ENCODE data around the gene CABLES1.
"Not testable (repeated sequence)": the region's sequence is repeated elsewhere in the genome, so short reads cannot be mapped to it uniquely, and the experiment has no call there.

CABLES1 gene

GRCh38 chr18:23103449-23103848 lies 31.8 kb upstream of the CABLES1 start:
- no peaks in the 10 kb centered on the region for H3K9me3 Mint-ChIP-seq
- no peaks in the 10 kb centered on the region for H3K36me3 Mint-ChIP-seq
- H3K4me1 Mint-ChIP-seq = no peaks in the 10 kb centered on the region
- H3K4me3 Mint-ChIP-seq = no peak overlapping the region
- peaks cover 16% of the 10 kb centered on the region for H3K27me3 Mint-ChIP-seq
- CTCF ChIA-PET = interaction anchor here (1.1 kb wide), 1 partner anchor 28 kb away, joined by 3 read pairs; no protein-coding TSS in a partner anchor
- no peak overlapping the region for H3K27ac Mint-ChIP-seq
- no peak for DNase-seq

DNA sequence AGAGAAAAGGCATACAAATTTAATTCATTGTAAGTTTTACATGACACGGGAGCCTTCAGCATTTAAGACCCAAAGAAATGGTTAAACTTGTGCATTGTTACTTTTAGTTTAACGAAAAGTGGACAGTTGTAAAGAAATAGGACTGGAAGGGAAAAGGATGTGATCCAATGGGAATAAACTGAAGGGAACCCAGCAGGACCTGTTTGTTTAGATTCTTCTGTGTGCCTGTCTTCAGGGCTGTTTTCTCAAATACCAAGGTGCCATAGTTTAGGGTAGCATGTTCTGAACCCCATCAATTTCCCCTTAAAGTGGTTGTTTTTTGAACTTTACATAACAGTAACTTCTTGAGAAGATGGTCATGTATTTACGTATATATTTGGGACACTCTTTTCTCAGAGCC lies 30.3 kb upstream of the CABLES1 start:
- Mint-ChIP-seq H3K9me3 (no peaks in the 10 kb centered on the region), H3K36me3 (no peaks in the 10 kb centered on the region), H3K27me3 (peaks cover 18% of the 10 kb centered on the region), H3K4me3 (no peak overlapping the region), H3K27ac (no peak overlapping the region), H3K4me1 (no peaks in the 10 kb centered on the region)
- CTCF ChIA-PET = no interaction called here
- no peak for DNase-seq

- CTCF ChIA-PET = no interaction called here
- no peak overlapping the region for H3K27ac Mint-ChIP-seq
Measured at GRCh38 chr18:23105581-23106219, 29.6 kb upstream of the CABLES1 start.

GRCh38 chr18:23106575-23106974 lies 28.7 kb upstream of the CABLES1 start:
- Mint-ChIP-seq H3K36me3 (no peaks in the 10 kb centered on the region), H3K27ac (no peak overlapping the region), H3K27me3 (peaks cover 25% of the 10 kb centered on the region), H3K9me3 (no peaks in the 10 kb centered on the region), H3K4me1 (no peaks in the 10 kb centered on the region), H3K4me3 (no peak overlapping the region)
- CTCF ChIA-PET = no interaction called here
- DNase-seq = no peak

More at GRCh38 chr18:23105581-23106219, 29.6 kb upstream of the CABLES1 start:
- Mint-ChIP-seq H3K4me1 (no peaks in the 10 kb centered on the region), H3K9me3 (no peaks in the 10 kb centered on the region), H3K36me3 (no peaks in the 10 kb centered on the region), H3K27me3 (peaks cover 20% of the 10 kb centered on the region), H3K4me3 (no peak overlapping the region)
- DNase-seq = no peak

DNA sequence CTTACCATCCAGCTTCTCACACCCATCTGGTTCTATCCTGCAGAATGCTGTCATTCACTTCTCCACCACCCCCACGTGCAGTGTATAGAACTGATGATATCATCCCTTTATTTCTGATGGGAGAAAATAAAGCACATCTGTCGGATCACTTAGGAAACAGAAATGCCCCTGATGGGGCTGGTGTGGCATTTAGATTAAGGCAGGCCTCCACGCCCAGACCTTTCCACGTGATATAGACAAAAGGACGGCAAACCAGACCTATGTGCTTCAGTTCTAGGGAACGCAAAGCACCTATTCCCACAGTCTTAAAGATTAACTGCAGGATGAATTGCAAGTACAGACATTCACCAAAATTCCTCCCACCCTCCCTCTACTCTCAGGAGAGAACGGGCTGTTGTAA lies 27.6 kb upstream of the CABLES1 start:
- H3K4me3 Mint-ChIP-seq = no peak overlapping the region
- H3K27ac Mint-ChIP-seq = no peak overlapping the region
- CTCF ChIA-PET = no interaction called here
- DNase-seq = no peak
- peaks cover 5% of the 10 kb centered on the region for H3K9me3 Mint-ChIP-seq
- H3K4me1 Mint-ChIP-seq = no peaks in the 10 kb centered on the region
- peaks cover 34% of the 10 kb centered on the region for H3K27me3 Mint-ChIP-seq
- no peaks in the 10 kb centered on the region for H3K36me3 Mint-ChIP-seq

DNA sequence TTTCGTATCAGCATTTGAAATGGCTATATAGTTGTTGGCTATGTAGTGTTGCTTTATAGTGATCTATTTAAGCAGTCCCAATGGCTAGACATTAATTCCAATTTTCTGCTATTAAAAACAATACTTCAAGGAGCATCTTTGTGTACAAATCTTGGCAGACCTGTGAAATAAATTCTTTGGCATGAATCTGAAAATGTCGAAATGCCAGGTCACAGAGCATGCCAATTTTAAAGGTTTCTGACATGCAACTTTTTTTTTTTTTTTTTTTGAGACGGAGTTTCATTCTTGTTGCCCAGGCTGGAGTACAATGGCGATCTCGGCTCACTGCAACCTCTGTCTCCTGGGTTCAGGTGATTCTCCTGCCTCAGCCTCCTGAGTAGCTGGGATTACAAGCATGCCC lies 26.8 kb upstream of the CABLES1 start:
- H3K27ac Mint-ChIP-seq = no peak overlapping the region
- CTCF ChIA-PET = no interaction called here
- H3K4me3 Mint-ChIP-seq = no peak overlapping the region
- H3K36me3 Mint-ChIP-seq = no peaks in the 10 kb centered on the region
- DNase-seq = no peak
- H3K27me3 Mint-ChIP-seq = peaks cover 37% of the 10 kb centered on the region
- peaks cover 5% of the 10 kb centered on the region for H3K9me3 Mint-ChIP-seq
- no peaks in the 10 kb centered on the region for H3K4me1 Mint-ChIP-seq

DNA sequence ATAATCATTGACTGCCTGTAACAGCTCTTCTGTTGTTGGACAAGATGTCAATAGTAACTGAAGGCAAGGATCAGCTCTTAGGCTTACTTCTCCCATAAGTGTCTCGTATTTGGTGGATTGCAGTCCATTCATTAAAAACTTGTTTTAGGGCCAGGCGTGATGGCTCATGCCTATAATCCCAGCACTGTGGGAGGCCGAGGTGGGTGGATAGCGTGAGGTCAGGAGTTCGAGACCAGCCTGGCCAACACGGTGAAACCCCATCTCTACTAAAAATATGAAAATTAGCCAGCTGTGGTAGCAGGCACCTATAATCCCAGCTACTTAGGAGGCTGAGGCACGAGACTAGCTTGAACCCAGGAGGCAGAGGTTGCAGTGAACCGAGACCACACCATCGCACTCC lies 26.1 kb upstream of the CABLES1 start:
- H3K9me3 Mint-ChIP-seq, H3K4me3 Mint-ChIP-seq, H3K27ac Mint-ChIP-seq, DNase-seq, H3K4me1 Mint-ChIP-seq, H3K36me3 Mint-ChIP-seq, CTCF ChIA-PET: not testable (repeated sequence)
- H3K27me3 Mint-ChIP-seq = peaks cover 39% of the 10 kb centered on the region

- no peak for DNase-seq
- H3K4me1 Mint-ChIP-seq = peaks cover 9% of the 10 kb centered on the region
- peaks cover 5% of the 10 kb centered on the region for H3K9me3 Mint-ChIP-seq
- no peak overlapping the region for H3K27ac Mint-ChIP-seq
- peaks cover 44% of the 10 kb centered on the region for H3K27me3 Mint-ChIP-seq
- H3K36me3 Mint-ChIP-seq = no peaks in the 10 kb centered on the region
- CTCF ChIA-PET = no interaction called here
- no peak overlapping the region for H3K4me3 Mint-ChIP-seq
Measured at GRCh38 chr18:23113576-23113975, 21.7 kb upstream of the CABLES1 start.

DNA sequence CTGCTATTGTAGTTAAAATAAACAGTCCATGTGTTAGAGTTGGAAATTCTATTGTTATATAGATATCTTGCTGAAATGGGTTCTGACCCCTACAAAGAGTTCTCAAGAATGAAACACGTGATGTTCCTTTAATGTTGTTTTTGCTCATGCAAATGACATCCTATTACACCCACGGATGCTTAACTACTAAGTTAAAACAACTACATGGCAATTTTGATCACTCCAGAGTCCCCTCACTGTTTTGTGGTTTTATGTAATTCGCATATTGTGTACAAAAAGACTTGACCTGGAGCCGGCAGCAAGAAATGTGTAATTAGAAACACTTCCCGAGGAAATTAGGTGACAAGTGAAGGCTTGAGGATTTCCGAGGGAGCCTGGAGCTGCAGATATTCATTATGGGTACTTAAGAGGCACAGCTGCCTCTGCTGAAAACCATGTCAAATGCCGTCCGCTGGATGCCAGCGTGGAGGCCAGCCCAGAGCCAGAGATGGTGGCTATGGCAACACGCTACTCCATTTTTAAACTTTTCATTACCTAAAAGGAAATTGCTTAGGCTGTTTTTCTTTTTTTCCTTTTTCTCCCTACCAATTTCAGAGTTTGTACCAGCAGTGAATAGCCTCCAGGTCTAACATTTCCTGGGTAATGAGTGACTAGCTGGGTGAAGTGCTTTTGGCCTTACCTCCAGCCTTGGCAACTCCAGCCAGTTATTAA lies 21.0 kb upstream of the CABLES1 start:
- Mint-ChIP-seq H3K4me1 (peaks cover 9% of the 10 kb centered on the region), H3K4me3 (no peak overlapping the region), H3K27ac (no peak overlapping the region), H3K27me3 (peaks cover 44% of the 10 kb centered on the region), H3K9me3 (peaks cover 5% of the 10 kb centered on the region), H3K36me3 (no peaks in the 10 kb centered on the region)
- CTCF ChIA-PET = no interaction called here
- no peak for DNase-seq

DNA sequence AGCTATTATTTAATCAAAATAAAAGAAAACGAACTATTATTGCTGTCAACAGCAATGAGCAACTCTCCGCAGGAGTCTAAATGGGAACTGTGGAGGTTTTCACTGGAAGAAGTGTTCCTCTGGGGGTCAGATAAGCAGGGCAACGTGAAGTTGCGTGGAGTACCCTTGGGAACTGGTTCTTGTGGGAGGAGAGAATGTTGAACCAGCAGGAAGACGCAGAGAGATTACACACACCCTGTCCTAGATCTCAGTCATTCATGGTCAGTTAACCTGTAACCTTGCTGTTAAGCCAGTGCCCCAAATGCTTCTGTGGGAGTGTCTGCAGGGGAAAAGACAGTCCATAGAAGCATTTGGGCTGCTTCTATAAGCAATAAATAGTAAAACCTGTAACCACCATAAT lies 20.4 kb upstream of the CABLES1 start:
- Mint-ChIP-seq H3K9me3 (peaks cover 5% of the 10 kb centered on the region), H3K27ac (no peak overlapping the region), H3K4me1 (peaks cover 9% of the 10 kb centered on the region), H3K27me3 (peaks cover 43% of the 10 kb centered on the region), H3K4me3 (no peak overlapping the region), H3K36me3 (no peaks in the 10 kb centered on the region)
- DNase-seq = no peak
- CTCF ChIA-PET = no interaction called here

DNA sequence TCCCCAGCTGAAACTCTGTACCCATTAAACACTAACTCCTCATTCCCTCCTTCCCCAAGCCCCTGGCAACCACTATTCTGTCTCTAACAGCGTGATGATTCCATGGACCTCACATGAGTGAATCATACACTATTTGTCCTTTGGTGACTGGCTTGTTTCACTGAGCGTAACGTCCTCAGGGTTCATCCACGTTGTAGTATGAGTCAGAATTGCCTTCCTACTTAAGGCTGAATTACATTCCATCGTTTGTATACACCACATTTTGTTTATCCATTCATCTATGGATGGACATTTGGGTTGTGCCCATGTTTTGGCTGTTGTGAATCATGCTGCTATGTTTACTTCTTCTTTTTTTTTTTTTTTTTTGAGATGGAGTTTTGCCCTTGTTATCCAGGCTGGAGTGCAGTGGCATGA lies 19.6 kb upstream of the CABLES1 start:
- Mint-ChIP-seq H3K27me3 (peaks cover 40% of the 10 kb centered on the region), H3K4me3 (no peak overlapping the region), H3K36me3 (no peaks in the 10 kb centered on the region), H3K9me3 (peaks cover 5% of the 10 kb centered on the region), H3K27ac (no peak overlapping the region), H3K4me1 (peaks cover 9% of the 10 kb centered on the region)
- no peak for DNase-seq
- CTCF ChIA-PET = interaction anchor here (1.4 kb wide), 1 partner anchor 15 kb away, joined by 5 read pairs; no protein-coding TSS in a partner anchor

DNA sequence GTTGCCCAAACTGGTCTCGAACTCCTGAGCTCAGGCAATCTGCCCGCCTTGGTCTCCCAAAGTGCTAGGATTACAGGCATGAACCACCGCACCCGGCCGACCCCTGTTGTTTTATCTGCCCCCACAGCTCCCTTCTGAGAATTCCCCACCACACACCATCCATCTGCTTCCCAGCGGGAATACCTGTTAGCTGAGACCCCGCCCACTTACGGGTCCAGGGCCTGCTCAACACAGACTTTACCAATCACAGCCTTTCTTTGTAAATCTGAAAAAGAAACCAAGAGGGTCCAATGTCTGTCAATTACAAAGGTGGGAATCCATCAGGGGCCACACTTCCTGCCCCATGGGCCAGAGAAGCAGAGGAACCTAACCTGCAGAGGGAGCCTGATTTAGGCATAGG lies 14.2 kb upstream of the CABLES1 start:
- no peak overlapping the region for H3K27ac Mint-ChIP-seq
- H3K36me3 Mint-ChIP-seq = no peaks in the 10 kb centered on the region
- no peaks in the 10 kb centered on the region for H3K9me3 Mint-ChIP-seq
- H3K4me1 Mint-ChIP-seq = no peaks in the 10 kb centered on the region
- peaks cover 38% of the 10 kb centered on the region for H3K27me3 Mint-ChIP-seq
- no peak for DNase-seq
- H3K4me3 Mint-ChIP-seq = no peak overlapping the region
- CTCF ChIA-PET = interaction anchor here (0.6 kb wide), 1 partner anchor 285 kb away, joined by 3 read pairs; no protein-coding TSS in a partner anchor

DNA sequence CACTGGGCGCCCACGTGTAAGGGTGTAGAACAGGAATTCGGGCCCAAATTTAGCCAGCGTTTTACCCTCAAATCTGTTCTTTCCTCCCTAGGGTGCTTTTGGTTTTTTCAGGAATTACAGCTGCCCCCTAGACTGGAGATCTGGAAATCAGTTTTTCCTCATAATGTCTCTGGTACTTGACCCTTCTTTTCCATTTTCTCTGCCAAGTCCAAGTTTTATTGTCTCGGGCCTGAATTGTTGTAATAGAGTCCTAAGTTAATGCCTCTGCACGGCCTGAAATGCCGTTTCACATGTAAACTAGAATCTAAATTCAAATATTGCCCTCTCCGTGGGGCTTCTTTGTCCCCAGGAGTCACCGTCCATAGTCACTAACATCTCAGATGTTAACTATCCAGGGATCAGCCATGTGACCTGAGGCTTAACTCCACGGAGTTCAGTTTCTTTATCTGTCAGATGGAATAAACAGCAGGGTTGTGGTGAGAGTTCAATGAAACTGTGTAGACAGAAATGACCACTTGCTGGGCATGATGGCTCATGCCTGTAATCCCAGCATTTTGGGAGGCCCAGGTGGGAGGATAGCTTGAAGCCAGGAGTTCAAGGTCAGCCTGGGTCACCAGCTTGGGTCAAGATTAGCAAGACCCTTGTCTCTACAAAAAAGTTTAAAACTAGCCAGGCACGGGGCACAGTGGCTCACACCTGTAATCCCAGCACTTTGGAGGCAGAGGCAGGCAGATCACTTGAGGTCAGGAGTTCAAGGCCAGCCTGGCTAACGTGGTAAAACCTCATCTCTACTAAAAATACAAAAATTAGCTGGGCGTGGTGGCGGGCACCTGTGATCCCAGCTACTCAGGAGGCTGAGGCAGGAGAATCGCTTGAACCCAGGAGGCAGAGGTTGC lies 12.7 kb upstream of the CABLES1 start:
- CTCF ChIA-PET = no interaction called here
- peaks cover 32% of the 10 kb centered on the region for H3K27me3 Mint-ChIP-seq
- no peak overlapping the region for H3K27ac Mint-ChIP-seq
- no peak overlapping the region for H3K4me3 Mint-ChIP-seq
- DNase-seq = no peak
- no peaks in the 10 kb centered on the region for H3K36me3 Mint-ChIP-seq
- no peaks in the 10 kb centered on the region for H3K9me3 Mint-ChIP-seq
- H3K4me1 Mint-ChIP-seq = no peaks in the 10 kb centered on the region

GRCh38 chr18:23126376-23127056 lies 8.8 kb upstream of the CABLES1 start:
- CTCF ChIA-PET = interaction anchor here (0.8 to 1.5 kb wide), 4 partner anchors 15 to 285 kb away, joined by 3 read pairs; no protein-coding TSS in a partner anchor
- Mint-ChIP-seq H3K4me3 (no peak overlapping the region), H3K9me3 (no peaks in the 10 kb centered on the region), H3K27ac (no peak overlapping the region), H3K36me3 (no peaks in the 10 kb centered on the region), H3K4me1 (no peaks in the 10 kb centered on the region), H3K27me3 (peaks cover 27% of the 10 kb centered on the region)
- DNase-seq = no peak
